SU-DHL-6 (cell line): ENCODE results near the gene OR5AK2.

Source experiments
- H2AFZ ChIP-seq: fragments of 200-600 bp; sonication (generic); 2 replicates; pipeline ENCODE4 v1.6.1; 2014; ENCODE audit warnings: low read depth, mild to moderate bottlenecking, moderate library complexity, mixed read lengths, antibody characterized with exemption, low read length; ENCODE audit not compliant: severe bottlenecking
- H3F3A ChIP-seq: fragments of 200-600 bp; shearing (Covaris generic); 2 replicates; pipeline ENCODE4 v1.6.0; 2016; ENCODE audit warnings: antibody characterized with exemption, mild to moderate bottlenecking; ENCODE audit not compliant: insufficient read depth
- H3K27ac ChIP-seq: fragments of 200-600 bp; sonication (generic); 2 replicates; pipeline ENCODE4 v1.5.1; 2016; ENCODE audit warnings: low read depth, mild to moderate bottlenecking, low read length, moderate library complexity, mixed read lengths
- H3K27me3 ChIP-seq: fragments of 200-600 bp; sonication (generic), shearing (Covaris generic); 2 replicates; pipeline ENCODE4 v1.6.0; 2014; ENCODE audit warnings: mild to moderate bottlenecking, low read length
- H3K36me3 ChIP-seq: fragments of 200-600 bp; sonication (generic); 2 replicates; pipeline ENCODE4 v1.6.1; 2014; ENCODE audit warnings: mild to moderate bottlenecking, low read length, mixed read lengths
- H3K4me2 ChIP-seq: fragments of 300-600, 200-600 bp; shearing (Covaris generic), sonication (generic); 2 replicates; pipeline ENCODE4 v1.6.0; 2014; ENCODE audit warnings: low read length, low read depth, mild to moderate bottlenecking; ENCODE audit not compliant: poor library complexity, severe bottlenecking
- H3K4me3 ChIP-seq: fragments of 200-600 bp; sonication (generic); 2 replicates; pipeline ENCODE4 v1.5.1; 2014; ENCODE audit warnings: antibody characterized with exemption, low read length, mild to moderate bottlenecking, mixed read lengths; ENCODE audit not compliant: insufficient read depth, poor library complexity, severe bottlenecking
- H3K79me2 ChIP-seq: fragments of 200-600 bp; sonication (generic); 2 replicates; pipeline ENCODE4 v1.6.1; 2014; ENCODE audit warnings: mild to moderate bottlenecking, low read length, moderate library complexity; ENCODE audit not compliant: insufficient read depth
- H3K9ac ChIP-seq: fragments of 200-600 bp; sonication (generic); 2 replicates; pipeline ENCODE4 v1.7.0; 2014; ENCODE audit warnings: mild to moderate bottlenecking, low read length
- H3K9me2 ChIP-seq: fragments of 200-600 bp; sonication (generic); replicated peaks from 2 replicates; pipeline ENCODE4 v1.6.1; 2014; ENCODE audit warnings: low read length; ENCODE audit not compliant: insufficient read depth
- H3K9me3 ChIP-seq: fragments of 200-600 bp; sonication (generic); 2 replicates; pipeline ENCODE4 v1.6.1; 2014; ENCODE audit warnings: low read length, mixed read lengths; ENCODE audit not compliant: insufficient read depth
- H4K20me1 ChIP-seq: fragments of 200-600 bp; sonication (generic); 2 replicates; pipeline ENCODE4 v1.6.1; 2014; ENCODE audit warnings: low read depth, mild to moderate bottlenecking, antibody characterized with exemption, low read length, moderate library complexity, mixed read lengths
- CTCF ChIP-seq: fragments of 200-600 bp; sonication (generic); IDR thresholded peaks from one replicate; pipeline ENCODE4 v1.5.1; 2017; ENCODE audit warnings: antibody characterized with exemption, mild to moderate bottlenecking, low read length, moderate library complexity; ENCODE audit not compliant: insufficient read depth, poor library complexity, severe bottlenecking
- EZH2phosphoT487 ChIP-seq: fragments of 200-600 bp; sonication (generic), shearing (Covaris generic); conservative IDR thresholded peaks from 2 replicates; pipeline ENCODE4 v1.6.1; 2018; ENCODE audit warnings: mild to moderate bottlenecking, antibody characterized with exemption, low read length, moderate library complexity, mixed read lengths

The OR5AK2 gene

GRCh38 chr11:56977314-56977713 is 11.4 kb upstream of the OR5AK2 start:
- H3K79me2 ChIP-seq, result no peaks in the 10 kb centered on the region
- no peaks in the 10 kb centered on the region for H3K9me3 ChIP-seq
- H4K20me1 ChIP-seq, result no peaks in the 10 kb centered on the region
- no peak overlapping the region for H3K27ac ChIP-seq
- no peaks in the 10 kb centered on the region for H3K36me3 ChIP-seq
- no peak overlapping the region for H3K4me2 ChIP-seq
- H2AFZ ChIP-seq, result no peak overlapping the region
- H3K9ac ChIP-seq, result no peak overlapping the region
- no peaks in the 10 kb centered on the region for H3K27me3 ChIP-seq
- no peaks in the 10 kb centered on the region for H3K9me2 ChIP-seq
- TF ChIP-seq EZH2phosphoT487 (no peak), CTCF (no peak)
- no peaks in the 10 kb centered on the region for H3F3A ChIP-seq
- no peak overlapping the region for H3K4me3 ChIP-seq

GRCh38 chr11:56990702-56991101 is 2.0 kb downstream of the OR5AK2 start:
- H3K9me2 ChIP-seq, result no peaks in the 10 kb centered on the region
- H3K9me3 ChIP-seq, result no peaks in the 10 kb centered on the region
- H4K20me1 ChIP-seq, result no peaks in the 10 kb centered on the region
- H3K4me2 ChIP-seq, result no peak overlapping the region
- TF ChIP-seq CTCF, result no peak
- no peak for TF ChIP-seq EZH2phosphoT487
- H3K27me3 ChIP-seq, result no peaks in the 10 kb centered on the region
- no peaks in the 10 kb centered on the region for H3K36me3 ChIP-seq
- no peak overlapping the region for H2AFZ ChIP-seq
- no peaks in the 10 kb centered on the region for H3K79me2 ChIP-seq
- no peak overlapping the region for H3K27ac ChIP-seq
- no peaks in the 10 kb centered on the region for H3F3A ChIP-seq
- no peak overlapping the region for H3K9ac ChIP-seq
- H3K4me3 ChIP-seq, result no peak overlapping the region

- no peak overlapping the region for H3K27ac ChIP-seq
- H3K9ac ChIP-seq, result no peak overlapping the region
- H3K4me3 ChIP-seq, result no peak overlapping the region
- no peak overlapping the region for H2AFZ ChIP-seq
- no peak overlapping the region for H3K4me2 ChIP-seq
- H3K9me2 ChIP-seq, result no peaks in the 10 kb centered on the region
- no peaks in the 10 kb centered on the region for H3K36me3 ChIP-seq
- H3K27me3 ChIP-seq, result no peaks in the 10 kb centered on the region
- no peaks in the 10 kb centered on the region for H3K9me3 ChIP-seq
- no peaks in the 10 kb centered on the region for H3F3A ChIP-seq
- no peaks in the 10 kb centered on the region for H4K20me1 ChIP-seq
- no peak for TF ChIP-seq EZH2phosphoT487
- TF ChIP-seq CTCF, result no peak
- H3K79me2 ChIP-seq, result no peaks in the 10 kb centered on the region
Measured at GRCh38 chr11:56994532-56994931, 5.8 kb downstream of the OR5AK2 start.
